ENCODE data around the gene EPN2.

EPN2 gene

DNA sequence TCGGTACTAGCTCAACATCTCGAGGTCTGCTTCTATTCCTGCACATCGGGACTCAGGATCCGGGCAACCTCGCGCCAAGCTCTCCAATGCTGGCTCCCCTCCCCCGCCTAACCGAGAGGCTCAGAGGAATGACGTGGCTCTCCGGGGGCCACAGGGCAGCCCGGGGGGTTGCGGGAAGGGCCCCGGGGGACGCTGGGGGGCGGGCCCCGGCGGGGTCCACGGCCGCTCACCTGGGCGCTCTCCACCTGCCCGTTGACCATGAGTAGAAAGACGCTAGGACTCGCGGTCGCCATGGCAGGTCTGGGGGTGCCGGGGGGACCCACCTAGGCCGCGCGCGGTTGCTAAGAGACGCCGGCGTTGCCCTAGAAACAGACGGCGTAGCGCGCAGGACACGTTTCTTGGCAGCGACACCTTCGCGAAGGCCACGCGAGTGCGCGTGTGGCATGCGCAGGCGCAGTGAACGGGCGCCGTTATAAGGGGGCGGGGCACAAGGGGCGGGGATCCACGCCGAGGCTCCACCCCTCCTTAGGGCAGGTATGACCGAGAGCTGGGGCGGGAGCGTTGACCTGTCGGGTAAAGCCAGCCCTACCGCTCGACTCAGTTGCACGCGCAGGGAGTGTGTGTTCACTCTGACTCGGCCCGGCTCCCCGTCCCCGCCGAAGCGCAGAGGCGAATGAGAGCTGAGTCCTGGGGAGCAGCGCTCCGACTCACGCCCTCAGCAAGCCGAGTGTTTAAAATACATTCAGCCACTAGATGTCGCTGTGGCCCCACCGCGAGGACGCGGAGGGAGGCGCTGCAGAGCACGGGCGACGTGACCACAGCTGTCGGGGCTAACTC lies 125.3 kb downstream of the EPN2 start, which contains the start of gene B9D1:
Gene B9D1, minus strand, starts transcription at position 447 of the 837 bp plus-strand sequence. Its CDS starts 154 bp downstream, at position 293.
- TF ChIP-seq CTCF (conservative IDR thresholded peaks at IDR 0.05) = peak; percentile 95
- peak within 1 kb of the TSS; percentile 84 for H3K27ac ChIP-seq

- peak overlapping the region; percentile 84; the same call in 1 of the 2 replicates for H3K27ac ChIP-seq
Observed at GRCh38 chr17:19363114-19363438, 125.9 kb downstream of the EPN2 start.

DNA sequence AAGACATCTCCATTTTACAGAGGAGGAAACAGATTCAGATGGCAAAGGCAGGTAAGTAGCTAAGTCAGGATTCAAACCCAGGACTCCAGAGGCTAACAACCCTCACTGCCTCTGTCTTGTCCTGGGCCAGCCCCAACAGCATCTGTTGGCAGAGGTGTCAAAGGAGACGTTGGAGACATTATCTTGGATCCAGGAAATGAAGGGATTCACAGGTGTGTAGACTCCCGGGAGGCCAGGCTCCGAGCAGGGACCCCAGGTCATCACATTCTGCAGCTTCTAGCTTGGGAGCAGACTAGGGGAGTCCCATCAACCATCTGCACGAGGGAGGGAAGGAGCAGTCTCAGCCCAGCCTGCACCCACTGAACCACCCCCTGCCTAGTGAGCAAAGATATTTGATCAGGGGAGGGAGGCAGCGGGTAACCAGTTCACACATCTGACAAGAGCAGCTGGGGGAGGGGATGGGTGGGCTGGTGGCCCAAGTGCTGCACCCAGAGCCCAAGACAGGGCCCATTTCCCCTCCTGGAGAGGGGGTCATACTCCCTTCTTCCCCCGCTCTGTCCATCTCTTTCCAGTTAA lies 126.4 kb downstream of the EPN2 start:
- H3K27ac ChIP-seq = peak overlapping the region; percentile 84; the same call in 1 of the 2 replicates
- no peak for TF ChIP-seq CTCF (conservative IDR thresholded peaks at IDR 0.05)

More at GRCh38 chr17:19363114-19363438, 125.9 kb downstream of the EPN2 start:
- peak; percentile 63 for TF ChIP-seq CTCF (conservative IDR thresholded peaks at IDR 0.05)

DNA sequence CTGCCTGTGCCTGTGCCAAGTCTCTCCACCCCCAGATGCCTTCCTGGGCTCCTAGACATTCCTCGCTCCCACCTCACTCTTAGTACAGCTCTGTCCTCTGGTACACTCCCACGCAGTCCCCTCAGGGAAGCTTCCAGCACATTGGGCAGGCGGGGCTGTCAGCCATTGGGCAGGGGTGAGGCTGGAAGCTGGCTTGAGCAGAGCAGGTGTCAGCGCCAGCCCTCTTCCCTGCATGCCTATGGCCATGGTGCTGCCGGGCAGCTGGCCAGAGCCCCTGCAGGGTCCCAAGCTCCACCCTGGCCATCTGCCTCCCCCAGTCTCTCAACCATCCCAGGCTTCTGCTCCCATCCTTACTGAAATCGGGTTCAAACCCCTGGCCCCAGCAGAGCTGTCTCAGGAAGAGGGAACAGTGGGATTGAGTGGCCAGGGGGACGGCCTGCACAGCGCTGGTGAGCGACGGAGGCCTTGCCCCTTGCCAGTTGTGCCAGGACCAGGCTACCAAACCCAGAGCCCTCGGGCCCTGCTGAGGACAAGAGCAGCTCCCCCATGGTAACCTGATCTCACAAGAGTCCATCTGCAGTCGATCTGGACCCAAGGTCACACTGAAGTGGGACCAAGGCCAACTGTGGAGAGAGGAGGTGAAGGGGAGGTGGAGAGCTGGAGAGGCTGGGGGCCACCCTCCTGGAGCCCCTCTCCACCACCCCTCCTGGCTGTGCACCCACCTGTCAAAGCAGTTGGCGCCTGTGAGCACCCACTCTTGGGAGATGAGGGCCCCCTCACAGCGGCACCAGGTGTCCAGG lies 127.7 kb downstream of the EPN2 start:
- no peak overlapping the region for H3K27ac ChIP-seq
- no peak for TF ChIP-seq CTCF (conservative IDR thresholded peaks at IDR 0.05)

DNA sequence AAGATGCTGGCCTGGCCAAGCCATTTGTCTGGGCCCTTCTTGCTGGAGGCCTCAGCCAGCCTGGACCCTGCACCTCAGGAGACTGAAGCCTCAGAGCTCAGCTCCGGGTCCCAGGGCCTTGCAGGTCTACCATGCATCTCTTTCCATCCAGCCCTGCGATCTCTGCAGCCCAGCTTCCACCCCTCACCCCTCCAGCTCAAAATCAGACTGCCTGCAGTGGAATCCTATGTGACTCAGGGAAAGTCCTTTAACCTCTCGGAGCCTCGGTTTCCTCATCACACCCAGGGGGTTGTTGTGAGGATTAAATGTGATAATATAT lies 128.3 kb downstream of the EPN2 start:
- no peak overlapping the region for H3K27ac ChIP-seq
- no peak for TF ChIP-seq CTCF (conservative IDR thresholded peaks at IDR 0.05)

- no peak for TF ChIP-seq CTCF (conservative IDR thresholded peaks at IDR 0.05)
- H3K27ac ChIP-seq = no peak overlapping the region
Observed at GRCh38 chr17:19365833-19366636, 128.9 kb downstream of the EPN2 start.

Data from VCaP (cell line).